HG03097 (cell line): ENCODE results near the gene DNAL1.
"Not testable (repeated sequence)": the region's sequence is repeated elsewhere in the genome, so short reads cannot be mapped to it uniquely, and the experiment has no call there.

Experiments used
- ATAC-seq: cut with Tn5 transposase; IDR thresholded peaks from one replicate; pipeline ENCODE4 v1.9.1; 2021; ENCODE audit not compliant: unreplicated experiment, low FRiP score

The DNAL1 gene, protein sequence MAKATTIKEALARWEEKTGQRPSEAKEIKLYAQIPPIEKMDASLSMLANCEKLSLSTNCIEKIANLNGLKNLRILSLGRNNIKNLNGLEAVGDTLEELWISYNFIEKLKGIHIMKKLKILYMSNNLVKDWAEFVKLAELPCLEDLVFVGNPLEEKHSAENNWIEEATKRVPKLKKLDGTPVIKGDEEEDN

DNA sequence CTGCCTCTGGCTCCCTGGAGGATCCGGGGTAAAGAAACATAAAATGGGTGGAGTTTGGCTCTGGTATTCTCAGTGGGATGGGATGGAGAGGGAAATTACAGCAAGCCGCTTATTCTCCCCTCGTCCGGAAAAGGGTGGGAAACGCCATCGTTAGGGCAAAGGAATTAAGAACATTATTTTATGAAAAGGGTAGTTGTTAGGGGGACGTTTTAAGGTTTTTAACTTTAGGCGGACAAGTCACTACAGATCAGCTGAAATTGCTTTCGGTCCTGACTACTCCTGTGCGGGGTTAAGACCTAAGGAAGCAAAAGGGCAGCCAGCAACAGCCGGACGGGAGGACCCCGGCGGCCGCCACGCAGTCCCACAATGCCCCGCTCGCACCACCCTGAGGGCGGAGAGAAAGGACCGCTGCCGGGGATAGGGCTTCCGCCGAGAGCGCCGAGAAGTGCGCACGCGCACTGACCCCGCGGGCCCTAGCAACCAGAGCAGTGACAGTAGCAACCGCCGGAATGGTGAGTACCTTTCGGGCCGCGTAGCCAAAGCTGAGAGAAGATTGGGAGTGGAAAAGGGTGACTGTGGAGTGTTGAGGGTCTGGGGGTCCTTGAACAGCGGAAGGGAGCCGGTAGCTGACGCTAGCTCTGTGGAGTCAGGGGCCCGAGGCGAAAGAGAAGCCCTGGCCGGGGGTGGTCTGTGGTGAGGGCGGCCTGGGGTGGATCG is at the start of gene DNAL1:
Gene DNAL1, plus strand, starts transcription at position 456 of the 717 bp plus-strand sequence. Its CDS starts 54 bp downstream, at position 510.
- peak; percentile 97 for ATAC-seq

DNA sequence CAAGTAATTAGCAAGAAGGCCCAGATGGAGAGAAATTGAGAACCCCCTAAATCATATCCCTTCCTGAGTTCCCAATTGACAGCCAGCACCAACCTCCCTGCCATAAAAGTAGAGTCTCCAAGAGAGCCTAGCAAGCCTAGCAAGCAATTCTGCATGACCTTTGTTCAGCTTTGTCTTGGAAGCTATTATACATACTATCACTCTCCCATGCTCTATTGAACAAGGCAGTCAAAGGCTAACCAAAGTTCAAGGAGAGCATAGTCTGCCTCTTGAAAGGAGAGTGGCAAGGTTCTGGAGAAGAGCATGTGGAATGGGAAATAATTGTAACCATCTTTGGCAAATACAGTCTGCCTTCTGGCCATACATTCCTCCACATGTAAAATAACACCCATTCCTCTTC is 45.3 kb upstream of the DNAL1 start:
- no peak for ATAC-seq

DNA sequence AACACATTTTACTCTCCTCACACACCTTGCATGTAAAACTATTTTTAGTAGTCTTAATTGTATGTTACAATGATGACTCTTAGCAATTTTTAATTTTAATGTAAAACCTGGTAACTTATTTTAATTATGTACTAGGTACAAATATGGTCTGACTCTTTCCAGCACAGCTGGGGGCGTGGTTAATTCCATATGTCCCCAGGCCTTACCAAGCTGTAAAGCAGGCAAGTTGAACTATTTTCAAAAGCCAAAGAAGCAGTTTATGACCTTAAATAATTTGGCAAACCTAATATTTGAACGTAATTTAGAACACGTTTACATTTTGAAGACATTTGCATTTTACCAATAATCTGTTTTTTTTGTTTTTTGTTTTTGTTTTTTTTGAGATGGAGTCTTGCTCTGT is 41.8 kb upstream of the DNAL1 start:
- no peak for ATAC-seq

DNA sequence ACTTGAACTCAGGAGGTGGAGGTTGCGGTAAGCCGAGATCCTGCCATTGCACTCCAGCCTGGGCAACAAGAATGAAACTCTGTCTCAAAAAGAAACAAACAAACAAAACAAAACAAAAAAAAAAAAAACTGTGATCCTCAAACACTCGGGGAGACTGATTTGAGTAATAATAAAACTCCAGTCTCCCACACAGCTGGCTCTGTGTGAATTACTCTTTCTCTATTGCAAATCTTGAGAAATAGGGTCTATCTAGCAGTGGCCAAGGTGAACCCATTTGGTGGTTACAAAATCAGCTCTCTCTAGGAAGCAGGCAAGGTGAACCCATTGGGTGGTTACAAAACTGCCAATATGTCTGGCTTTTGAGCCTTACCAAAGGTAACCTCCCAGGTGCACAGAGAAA is 38.5 kb upstream of the DNAL1 start:
- no peak for ATAC-seq

DNA sequence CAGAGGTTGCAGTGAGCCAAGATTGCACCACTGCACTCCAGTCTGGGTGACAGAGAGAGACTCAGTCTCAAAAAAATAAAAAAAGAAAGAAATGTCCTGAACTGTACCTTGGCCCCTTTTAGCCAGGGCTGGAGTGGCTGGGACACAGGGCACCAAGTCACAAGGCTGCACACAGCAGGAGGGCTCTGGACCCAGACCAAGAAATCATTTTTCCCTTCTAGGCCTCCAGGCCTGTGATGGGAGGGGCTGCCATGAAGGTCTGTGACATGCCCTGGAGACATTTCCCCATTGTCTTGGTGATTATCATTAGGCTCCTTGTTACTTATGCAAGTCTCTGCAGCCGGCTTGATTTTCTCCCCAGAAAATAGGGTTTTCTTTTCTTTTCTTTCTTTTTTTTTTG is 37.5 kb upstream of the DNAL1 start:
- ATAC-seq, result no peak

DNA sequence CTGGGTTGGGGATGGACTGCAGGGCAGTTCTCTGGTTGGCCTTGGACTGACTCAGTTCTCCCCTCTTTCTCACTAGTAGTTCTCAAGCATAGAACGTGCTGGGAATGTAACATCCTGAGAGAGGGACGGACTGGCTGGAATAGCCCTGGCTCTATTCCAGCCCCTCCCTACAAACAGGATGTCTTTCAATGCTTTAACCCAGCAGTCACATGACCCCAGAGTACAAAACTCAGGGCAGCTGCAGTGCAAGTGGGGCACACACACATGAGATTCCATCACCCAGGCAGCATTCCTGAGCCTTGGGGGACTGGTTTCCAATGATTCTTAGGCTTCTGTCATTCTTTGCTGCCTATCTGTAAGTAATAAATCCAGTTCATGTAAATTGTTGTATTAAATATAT is 34.1 kb upstream of the DNAL1 start:
- no peak for ATAC-seq

DNA sequence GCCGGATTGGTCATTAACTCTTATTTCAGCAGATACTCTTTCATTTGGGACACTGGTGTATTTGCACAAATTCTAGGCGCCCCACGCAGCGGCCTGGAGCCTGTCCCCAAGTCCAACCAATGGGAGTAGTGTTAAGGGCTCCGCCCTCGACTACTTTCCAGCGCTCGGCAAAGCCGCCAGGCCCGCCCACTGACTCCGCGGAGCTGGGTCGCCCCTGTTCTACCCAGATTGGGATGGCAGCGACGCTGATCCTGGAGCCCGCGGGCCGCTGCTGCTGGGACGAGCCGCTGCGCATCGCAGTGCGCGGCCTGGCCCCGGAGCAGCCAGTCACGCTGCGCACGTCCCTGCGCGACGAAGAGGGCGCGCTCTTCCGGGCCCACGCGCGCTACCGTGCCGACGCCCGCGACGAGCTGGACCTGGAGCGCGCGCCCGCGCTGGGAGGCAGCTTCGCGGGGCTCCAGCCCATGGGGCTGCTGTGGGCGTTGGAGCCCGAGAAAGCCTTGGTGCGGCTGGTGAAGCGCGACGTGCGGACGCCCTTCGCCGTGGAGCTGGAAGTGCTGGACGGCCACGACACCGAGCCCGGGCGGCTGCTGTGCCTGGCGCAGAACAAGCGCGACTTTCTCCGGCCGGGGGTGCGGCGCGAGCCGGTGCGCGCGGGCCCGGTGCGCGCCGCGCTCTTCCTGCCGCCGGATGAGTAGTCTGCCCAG is 32.3 kb upstream of the DNAL1 start, which contains the start of gene ACOT6:
Gene ACOT6, plus strand, starts transcription at position 179 of the 707 bp plus-strand sequence. Its CDS starts 55 bp downstream, at position 234.
- no peak for ATAC-seq

DNA sequence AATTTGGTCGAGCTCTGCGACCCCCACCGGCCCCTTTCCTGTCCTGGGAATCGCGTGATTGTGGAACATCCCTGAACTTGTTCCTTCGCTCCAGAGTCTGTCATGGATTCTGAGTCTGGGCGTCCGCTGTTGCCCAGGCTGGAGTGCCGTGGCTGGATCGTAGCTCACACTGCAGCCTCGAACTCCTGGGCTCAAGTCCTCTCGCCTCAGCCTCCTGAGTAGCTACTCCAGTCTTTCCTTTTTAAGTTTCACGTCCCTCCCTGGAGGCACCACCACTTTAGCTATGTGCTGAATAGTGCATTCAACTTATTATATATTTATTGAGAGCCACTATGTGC is 31.8 kb upstream of the DNAL1 start:
- no peak for ATAC-seq

DNA sequence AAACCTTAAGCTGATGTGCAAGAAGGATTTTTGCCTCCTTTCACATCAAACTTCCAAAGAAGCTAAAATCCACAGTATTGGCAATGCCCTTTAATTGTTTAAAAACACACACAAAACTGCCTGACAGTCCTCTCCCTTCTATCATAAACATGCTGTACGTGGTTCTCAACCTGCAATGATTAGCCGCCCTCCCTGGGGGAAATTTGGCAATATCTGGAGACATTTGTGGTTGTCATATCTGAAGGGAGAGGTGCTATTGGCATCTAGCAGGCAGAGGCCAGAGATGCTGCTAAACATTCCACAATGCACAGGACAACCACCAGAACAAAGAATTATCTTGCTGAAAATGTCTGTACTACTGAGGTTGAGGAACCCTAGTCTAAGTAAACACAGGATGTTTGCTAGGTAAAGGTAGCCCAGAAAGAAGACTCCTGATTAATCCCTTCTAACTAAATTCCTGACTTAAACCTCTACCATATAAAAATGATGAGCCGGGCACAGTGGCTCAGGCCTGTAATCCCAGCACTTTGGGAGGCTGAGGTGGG is 31.3 kb upstream of the DNAL1 start:
- ATAC-seq, result no peak

DNA sequence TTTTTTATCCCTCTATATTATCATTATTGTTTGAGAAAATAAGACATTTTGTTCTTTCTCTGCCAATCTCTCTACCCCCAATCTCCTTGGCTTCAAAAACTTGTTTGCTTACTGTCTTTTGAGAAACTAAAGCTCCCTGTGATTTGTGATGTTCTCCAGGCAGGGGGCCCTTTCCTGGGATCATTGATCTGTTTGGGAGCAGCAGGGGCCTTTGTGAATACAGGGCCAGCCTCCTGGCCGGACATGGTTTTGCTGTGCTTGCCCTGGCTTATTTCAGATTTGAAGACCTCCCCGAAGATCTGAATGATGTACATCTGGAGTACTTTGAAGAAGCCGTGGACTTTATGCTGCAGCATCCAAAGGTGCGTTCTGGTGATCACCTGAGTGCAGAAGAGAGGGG is 28.0 kb upstream of the DNAL1 start:
- no peak for ATAC-seq

DNA sequence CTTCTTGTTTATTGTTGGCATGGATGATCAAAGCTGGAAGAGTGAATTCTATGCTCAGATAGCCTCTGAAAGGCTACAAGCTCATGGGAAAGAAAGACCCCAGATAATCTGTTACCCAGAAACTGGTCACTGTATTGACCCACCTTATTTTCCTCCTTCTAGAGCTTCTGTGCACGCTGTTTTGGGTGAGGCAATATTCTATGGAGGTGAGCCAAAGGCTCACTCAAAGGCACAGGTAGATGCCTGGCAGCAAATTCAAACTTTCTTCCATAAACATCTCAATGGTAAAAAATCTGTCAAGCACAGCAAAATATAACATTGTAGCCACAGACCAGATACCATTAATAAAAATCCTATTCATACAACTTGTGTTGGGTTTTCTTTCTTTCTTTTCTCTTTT is 25.3 kb upstream of the DNAL1 start:
- ATAC-seq, result no peak

DNA sequence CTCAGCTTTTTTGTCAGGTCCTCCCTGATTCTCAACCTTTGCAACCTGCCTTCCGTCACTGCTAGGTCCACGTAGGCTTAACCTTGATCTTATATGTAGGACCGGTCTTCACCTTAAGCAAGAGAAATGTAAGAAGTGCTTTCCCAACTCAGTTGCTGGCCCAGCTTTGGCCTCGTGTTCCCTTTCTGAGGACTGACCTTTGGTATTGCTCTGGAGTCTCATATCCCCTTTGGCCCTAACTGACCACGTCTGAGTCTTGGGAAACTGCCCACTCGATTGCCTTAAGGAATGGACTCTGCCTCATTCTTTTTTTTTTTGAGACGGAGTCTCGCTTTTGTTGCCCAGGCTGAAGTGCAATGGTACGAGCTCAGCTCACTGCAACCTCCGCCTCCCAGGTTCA is 24.5 kb upstream of the DNAL1 start:
- ATAC-seq, result no peak

DNA sequence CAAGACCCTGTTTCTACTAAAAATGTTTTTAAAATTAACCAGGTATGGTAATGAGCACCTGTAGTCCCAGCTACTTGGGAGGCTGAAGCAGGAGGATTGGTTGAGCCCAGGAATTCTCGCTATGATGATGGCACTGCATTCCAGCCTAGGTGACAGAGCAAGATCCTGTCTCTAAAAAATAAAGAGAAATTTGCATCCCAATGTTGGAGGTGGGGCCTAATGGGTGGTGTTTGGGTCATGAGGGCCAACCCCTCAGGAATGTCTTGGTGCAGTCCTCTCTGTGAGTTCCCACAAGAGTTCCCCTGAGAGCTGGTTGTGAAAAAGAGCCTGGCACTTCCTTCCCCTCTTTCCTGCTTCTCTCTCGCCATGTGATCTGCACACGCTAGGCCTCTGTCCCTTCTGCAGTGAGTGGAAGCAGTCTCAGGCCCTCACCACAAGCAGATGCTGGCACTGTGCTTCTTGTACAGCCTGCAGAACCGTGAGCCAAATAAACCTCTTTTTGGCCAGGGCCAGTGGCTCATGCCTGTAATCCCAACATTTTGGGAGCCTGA is 21.2 kb upstream of the DNAL1 start:
- ATAC-seq, result no peak

DNA sequence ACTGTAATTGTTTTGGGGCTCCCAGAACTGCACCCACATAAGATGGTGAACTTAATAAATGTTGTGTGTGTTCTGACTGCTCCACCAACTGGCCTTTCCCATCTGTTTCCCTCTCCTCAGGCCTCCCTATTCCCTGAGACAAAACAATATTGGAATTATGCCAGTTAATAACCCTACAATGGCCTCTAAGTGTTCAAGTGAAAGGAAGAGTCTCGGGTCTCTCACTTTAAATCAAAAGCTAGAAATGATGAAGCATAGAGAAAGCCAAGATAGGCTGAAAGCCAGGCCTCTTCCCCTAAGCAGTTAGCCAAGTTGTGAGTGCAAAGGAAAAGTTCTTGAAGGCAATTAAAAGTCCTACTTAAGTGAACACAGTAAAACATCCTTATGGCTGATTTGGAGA is 19.1 kb upstream of the DNAL1 start:
- no peak for ATAC-seq

DNA sequence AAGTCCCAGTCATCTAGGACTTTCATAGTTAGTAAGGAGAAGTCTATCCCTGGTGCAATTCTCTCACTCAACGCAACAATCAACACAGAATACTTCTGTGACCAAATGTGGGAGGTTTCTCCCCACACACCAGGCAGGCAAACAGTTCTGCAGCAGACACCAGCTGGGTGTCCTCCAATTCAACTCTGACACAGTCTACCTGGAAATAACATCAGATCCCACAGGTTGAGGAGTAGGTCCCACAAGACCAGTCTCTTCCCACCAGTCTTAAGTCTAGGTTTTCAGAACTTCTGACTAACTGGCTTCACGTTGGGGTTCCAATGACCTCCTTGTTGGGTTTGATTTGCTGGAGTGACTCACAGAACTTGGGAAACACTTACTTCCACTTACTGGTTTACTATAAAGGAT is 17.6 kb upstream of the DNAL1 start:
- no peak for ATAC-seq

DNA sequence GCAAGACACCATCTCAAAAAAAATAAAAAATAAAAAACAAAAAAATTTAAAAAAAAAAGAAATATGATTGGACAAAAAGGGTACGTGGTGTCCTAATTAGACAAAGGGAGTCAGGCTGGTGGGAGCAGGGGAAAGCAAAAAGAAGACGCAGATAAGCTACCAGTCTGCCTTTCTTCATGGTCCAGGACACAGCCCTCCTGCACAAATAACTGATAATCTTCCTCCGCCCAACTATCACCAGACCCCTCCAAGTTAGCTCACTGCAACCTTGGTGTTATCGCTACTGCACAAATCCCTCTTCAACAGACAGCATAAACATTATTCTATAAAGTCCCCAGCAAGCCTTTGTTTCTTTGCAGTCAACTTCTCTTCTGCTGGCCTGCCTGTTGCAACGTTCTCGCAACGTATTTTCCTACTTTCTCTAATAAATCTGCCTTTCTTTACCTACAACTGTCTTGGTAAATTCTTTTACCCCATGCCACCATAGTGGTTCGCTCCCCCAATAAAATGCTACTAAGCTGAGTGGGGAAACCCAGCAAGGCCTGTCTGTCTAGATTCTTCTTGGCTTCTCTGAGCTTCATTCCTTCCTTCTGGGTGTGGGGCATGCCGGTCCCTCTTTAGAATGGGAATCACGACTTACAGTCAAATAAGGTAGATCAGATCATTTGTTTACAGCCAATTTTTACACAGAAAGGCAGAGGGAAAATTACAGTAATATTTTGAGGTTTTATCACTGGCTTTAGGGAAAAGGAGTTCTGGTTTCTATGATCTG is 14.6 kb upstream of the DNAL1 start:
- no peak for ATAC-seq

DNA sequence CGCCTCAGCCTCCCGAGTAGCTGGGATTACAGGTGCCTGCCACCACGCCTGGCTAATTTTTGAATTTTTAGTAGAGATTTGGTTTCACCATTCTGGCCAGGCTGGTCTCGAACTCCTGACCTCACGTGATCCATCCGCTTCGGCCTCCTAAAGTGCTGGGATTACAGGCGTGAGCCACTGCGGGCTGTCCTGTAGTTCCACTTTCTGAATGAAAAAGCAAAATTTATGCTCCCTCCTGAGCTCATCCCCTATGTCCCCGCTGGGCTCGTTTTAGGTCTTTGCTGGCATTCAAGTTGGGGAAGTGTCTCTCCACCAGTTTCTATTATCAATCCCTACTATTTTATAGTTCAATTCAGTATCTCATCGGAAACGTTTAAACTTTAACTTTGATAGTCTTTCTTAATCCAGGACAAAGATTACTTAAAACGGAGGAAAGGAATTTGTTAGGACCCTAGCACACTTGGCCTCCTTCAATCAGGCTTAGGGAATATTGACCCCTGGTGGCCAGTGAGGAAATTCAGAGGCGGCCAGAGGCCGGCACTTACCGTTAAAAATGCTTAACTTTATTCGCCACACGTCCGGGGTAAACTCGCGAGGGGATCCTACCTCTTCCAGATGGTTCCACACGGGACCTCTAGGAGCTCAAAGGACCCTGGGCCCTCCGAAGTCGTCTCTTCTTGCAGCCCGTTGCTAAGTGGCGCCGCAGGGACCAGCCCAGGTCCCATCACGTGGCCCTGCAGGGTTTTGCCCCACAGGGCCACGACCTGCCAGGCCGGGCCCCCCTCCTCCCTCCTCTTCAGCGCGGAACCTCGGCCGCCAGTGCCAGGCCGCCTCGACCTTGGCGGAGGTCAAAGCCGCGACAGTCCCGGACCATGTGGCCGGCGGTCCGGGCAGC is 11.4 kb upstream of the DNAL1 start:
- no peak for ATAC-seq

DNA sequence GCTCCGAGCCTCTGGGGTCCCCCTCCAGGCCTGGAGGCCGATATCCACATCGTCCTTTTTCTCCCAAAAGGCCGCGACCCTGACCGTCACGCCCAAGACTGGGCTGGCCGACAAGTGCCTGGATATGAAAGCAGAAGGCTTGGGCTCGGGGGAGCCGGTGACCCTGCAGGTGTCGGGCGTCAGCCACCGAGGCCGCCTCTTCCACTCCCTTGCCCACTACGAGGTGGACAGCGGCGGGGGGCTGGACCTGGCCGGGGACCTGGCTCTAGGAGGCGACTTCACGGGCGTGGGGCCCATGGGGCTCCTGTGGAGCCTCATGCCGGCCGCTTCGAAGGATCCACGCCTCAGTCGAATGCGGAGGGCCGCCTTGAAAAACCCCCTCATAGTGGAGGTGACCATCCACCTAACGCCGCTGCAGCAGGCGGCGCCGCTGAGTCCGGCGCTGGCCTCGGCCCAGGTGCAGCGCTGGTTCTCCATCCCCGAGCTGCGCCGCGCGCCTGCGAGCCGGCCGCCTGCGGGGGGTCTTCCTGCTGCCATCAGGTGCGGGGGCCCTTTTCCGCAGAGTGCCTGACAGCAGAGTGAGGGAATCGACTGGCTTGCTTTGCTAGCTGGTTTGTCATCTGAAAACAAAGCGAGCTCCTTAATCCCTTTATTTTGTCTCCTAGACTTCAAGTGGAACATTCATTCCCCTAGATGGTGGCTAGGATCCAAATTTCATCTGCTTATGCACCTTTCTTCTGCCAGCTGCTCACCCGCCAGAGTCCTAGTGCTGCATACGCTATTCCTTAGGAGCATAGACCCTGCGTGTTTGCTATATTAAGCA is 10.6 kb upstream of the DNAL1 start:
- ATAC-seq, result no peak

DNA sequence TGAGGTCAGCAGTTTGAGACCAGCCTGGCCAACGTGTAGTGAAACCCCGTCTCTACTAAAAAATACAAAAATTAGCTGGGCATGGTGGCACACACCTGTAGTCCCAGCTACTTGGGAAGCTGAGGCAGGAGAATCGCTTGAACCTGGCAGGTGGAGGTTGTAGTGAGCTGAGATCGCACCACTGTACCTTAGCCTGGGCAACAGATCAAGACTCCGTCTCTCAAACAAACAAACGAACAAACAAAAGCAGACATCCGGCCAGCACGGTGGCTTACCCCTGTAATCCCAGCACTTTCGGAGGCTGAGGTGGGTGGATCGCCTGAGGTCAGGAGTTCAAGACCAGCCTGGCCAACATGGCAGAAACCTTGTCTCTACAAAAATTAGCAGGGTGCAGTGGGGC is 8.4 kb upstream of the DNAL1 start:
- ATAC-seq, result not testable (repeated sequence)
